ENCODE measurements around the gene PIP5KL1.

The PIP5KL1 gene

DNA sequence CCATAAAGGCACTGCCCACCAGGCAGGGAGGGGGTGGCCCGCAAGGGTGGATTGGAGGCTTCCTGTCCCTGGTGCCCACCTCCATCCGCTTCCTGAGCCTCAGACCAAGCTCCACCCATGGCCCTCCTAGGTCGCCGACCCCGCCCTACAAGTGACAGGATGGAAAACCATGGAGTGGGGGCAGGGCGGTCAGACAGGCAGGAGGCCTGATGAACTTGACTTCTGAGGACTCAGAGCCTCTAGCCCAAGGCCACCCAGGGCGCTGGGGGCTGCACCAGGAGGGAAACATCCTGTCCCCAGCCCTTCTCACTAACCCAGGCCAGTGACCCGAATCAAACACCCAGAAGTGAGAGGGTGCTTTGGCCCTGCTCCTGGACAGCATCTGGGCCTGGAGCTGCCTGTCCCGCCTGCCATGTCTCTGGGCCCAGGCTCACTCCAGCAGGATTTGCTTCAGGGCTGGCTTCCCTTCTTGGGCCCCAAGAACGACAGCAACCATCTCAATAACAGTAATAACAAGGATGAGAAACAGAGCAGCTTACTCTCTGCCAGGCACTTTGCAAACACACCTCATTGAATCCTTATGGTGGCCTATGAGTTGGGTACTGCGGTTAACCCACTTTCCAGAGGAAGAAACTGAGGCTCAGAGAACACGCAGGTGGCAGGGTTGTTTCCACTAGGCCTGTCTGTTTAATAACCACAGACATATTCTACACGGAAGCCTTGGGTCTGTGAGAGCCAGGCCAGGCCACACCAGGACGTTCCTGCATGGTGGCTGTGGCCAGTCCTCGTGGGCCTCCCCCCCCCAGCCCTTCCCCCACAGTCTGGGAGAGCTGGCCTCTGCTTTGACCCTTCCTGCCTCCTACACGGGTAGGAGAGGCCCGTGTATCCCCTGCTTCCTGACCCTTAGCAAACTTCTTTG is 26.8 kb downstream of the PIP5KL1 start:
- H3K4me1 ChIP-seq = peaks cover 22% of the 10 kb centered on the region

GRCh38 chr9:127899128-127899943 is 31.2 kb downstream of the PIP5KL1 start, which contains the start of gene ST6GALNAC6:
TSS of gene ST6GALNAC6 (minus strand) at chr9:127899603. CDS start at chr9:127897981, 1,622 bp downstream.
- peak; percentile 66 to 81 for DNase-seq (ENCODE audit: low spot score in 2 of 2)
- in situ Hi-C loops (cut with MboI; ENCODE audit: low sequenced_read_pairs) = no loop called here
- H3K9me3 ChIP-seq = no peaks in the 10 kb centered on the region
- H3K36me3 ChIP-seq (replicated peaks) = peaks cover 27% of the 10 kb centered on the region
- H3K4me3 ChIP-seq = peak within 1 kb of the TSS; percentile 76
- H3K4me1 ChIP-seq = peaks cover 36% of the 10 kb centered on the region
- no peaks in the 10 kb centered on the region for H3K27me3 ChIP-seq (ENCODE audit: low read depth)

More for the DNA sequence above, 26.8 kb downstream of the PIP5KL1 start:
- Histone ChIP-seq H3K36me3 (replicated peaks) (0 out of 2 replicates have a peak, but pooled peaks cover 2% of the 10 kb centered on the region), H3K27me3 (ENCODE audit: low read depth) (no peaks in the 10 kb centered on the region), H3K9me3 (no peaks in the 10 kb centered on the region), H3K4me3 (no peak overlapping the region)
- in situ Hi-C loops (cut with MboI; ENCODE audit: low sequenced_read_pairs) = loop anchor here (25.0 kb wide), 1 partner anchor 967 kb away; no protein-coding TSS in a partner anchor
- DNase-seq (ENCODE audit: low spot score in 2 of 2) = peak in 1 of 2 experiments; percentile 74

DNA sequence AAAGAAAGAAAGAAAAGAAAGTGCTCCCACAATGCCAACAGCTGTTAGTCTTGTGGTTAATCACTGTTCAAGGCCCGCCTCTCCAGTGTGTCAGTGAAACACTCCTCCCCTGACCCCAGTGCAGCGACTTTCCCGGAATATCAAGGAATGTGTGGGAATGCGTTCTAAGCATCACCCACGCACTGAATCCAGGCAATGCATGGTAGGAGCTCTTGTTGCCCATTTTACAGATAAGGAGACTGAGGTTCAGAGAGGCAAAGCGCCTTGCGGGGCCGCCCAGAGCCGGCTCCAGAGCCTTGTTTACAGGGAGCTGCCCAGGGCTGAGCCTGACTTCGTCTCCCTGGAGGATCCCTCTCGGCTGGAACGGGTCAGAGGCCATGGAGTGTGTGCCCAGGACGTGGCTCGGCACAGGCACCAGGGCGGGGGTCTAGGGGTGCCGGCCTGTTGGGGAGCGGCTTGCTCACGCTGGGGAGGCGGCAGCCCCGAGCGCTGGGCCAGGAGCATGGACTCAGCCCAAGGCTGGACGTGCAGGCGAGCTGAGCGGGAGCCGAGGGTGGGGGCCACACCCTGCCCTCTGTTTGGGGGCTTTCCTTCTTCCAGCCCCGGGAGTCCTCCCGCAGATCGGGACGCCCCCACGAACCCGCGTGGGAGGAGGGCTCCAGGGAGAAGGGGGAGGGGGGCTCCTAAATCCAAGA is 32.0 kb downstream of the PIP5KL1 start:
- H3K4me1 ChIP-seq = peaks cover 34% of the 10 kb centered on the region
- DNase-seq (ENCODE audit: low spot score in 2 of 2) = peak in 1 of 2 experiments; percentile 58

DNA sequence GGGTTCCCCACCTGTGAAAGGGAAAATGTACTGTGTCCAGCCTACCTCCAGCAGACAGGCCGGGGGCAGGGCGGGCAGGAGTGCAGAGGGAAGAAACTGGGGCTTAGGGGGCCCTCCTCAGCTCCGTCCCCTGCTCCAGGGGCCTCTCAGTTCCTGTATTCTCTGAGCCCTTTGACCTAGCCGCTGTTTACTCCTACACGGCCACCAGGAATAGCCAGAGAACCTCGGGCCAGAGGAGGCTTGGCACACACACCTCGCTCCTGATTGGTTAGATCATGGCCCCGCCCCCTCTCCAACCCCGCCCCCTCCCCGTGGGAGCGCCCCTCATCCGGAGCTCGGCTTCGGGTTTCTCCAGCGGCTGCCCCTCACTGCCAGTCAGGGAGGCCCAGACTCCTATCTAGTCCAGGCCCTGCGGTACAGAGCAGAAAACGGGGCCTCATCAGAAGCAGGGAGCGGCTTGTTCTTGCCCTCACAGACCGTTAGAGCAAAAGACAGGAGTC is 33.3 kb downstream of the PIP5KL1 start:
- H3K9me3 ChIP-seq = peaks cover 3% of the 10 kb centered on the region
- H3K4me1 ChIP-seq = peaks cover 29% of the 10 kb centered on the region
- peak; percentile 64 to 89 for DNase-seq (ENCODE audit: low spot score in 2 of 2)
- peaks cover 43% of the 10 kb centered on the region for H3K36me3 ChIP-seq (replicated peaks)
- in situ Hi-C loops (cut with MboI; ENCODE audit: low sequenced_read_pairs) = no loop called here
- no peaks in the 10 kb centered on the region for H3K27me3 ChIP-seq (ENCODE audit: low read depth)
- peak overlapping the region; percentile 76 for H3K4me3 ChIP-seq

More for the DNA sequence above, 32.0 kb downstream of the PIP5KL1 start:
- Histone ChIP-seq H3K9me3 (peaks cover under 1% of the 10 kb centered on the region), H3K27me3 (ENCODE audit: low read depth) (no peaks in the 10 kb centered on the region), H3K36me3 (replicated peaks) (peaks cover 35% of the 10 kb centered on the region), H3K4me3 (peak overlapping the region; percentile 76)
- in situ Hi-C loops (cut with MboI; ENCODE audit: low sequenced_read_pairs) = no loop called here

DNA sequence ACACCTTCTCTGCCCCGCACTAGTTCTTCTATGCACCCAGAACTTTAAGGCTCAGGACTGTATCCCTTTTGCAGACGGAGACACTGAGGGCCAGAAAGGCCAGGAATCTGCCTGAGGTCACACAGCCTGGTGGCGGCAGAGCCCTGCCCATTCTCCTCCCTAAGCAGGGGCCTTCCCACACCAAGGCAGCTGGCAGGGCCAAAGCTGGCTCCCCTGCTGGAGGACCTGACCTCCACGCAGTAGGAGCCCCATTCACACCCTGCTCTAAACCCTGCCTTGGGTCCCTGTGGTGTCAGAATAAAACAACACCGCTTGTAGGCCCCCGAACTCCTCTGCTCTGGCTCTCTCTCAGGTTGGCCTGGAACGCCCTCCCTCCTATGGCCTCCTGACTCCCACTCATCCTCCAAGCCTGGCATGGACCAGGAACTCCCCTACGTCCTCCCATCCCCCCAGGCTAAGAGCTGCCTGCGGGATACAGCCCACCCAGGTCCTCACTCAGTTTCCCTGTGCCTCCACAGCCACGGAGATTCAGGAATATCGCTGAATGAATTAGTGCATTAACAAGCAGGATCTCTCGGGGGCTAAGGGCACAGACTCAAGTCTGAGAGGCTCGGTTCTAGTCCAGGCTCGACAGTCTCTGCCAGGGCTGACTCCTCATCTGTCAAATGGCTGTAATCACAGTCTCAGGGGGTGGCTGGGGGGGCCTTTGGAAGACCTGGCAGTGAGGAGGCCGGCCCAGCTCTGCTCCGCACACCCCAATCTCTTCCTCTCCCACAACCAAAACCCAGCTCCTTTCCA is 34.0 kb downstream of the PIP5KL1 start:
- in situ Hi-C loops (cut with MboI; ENCODE audit: low sequenced_read_pairs) = no loop called here
- peaks cover 43% of the 10 kb centered on the region for H3K36me3 ChIP-seq (replicated peaks)
- H3K27me3 ChIP-seq (ENCODE audit: low read depth) = no peaks in the 10 kb centered on the region
- no peak overlapping the region for H3K4me3 ChIP-seq
- no peak for DNase-seq (ENCODE audit: low spot score in 2 of 2)
- peaks cover 3% of the 10 kb centered on the region for H3K9me3 ChIP-seq
- peaks cover 26% of the 10 kb centered on the region for H3K4me1 ChIP-seq

DNA sequence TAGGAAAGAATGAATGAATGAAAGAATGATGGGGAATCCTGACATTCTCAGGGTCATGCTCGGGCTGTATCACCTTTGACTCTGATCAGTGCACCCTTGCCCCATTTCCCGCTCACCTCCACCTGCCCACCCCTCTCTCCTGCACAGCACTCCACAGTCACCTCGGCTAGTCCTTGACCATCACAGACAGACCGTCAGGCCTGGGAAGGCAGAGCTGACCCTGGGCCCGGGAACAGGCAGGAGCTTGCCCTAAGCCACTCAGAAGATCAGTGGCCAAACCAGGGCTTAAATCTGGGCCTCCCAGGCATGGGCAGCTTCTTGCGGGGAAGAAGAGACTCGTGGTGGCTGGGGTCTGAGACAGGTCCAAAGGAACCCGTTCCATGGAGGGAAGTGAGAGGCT is 34.8 kb downstream of the PIP5KL1 start:
- in situ Hi-C loops (cut with MboI; ENCODE audit: low sequenced_read_pairs) = no loop called here
- DNase-seq (ENCODE audit: low spot score in 2 of 2) = no peak
- H3K36me3 ChIP-seq (replicated peaks) = peaks cover 48% of the 10 kb centered on the region

DNA sequence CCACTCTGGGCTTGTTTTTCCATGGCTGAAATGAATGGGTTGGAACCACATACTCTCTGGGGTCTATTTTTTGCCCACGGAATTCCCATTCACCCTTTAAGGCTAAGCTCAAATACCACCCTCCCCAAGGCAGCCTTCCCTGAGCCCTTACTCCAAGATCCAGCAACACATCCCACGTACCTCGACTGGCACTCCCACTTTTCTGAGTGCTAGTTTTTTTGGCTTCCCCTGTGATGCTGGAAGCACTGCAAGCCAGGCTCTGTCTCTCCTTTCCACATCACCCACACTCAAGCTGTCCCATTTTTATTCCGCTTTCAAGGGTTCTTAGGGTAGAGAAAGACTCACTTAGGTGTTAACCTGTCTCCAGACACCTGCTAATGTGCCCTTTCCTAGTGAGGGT is 37.2 kb downstream of the PIP5KL1 start:
- no peaks in the 10 kb centered on the region for H3K27me3 ChIP-seq (ENCODE audit: low read depth)
- no peak for DNase-seq (ENCODE audit: low spot score in 2 of 2)
- peaks cover 3% of the 10 kb centered on the region for H3K9me3 ChIP-seq
- H3K4me1 ChIP-seq = peaks cover 13% of the 10 kb centered on the region
- in situ Hi-C loops (cut with MboI; ENCODE audit: low sequenced_read_pairs) = no loop called here
- peaks cover 66% of the 10 kb centered on the region for H3K36me3 ChIP-seq (replicated peaks)
- no peak overlapping the region for H3K4me3 ChIP-seq

More for the DNA sequence above, 34.8 kb downstream of the PIP5KL1 start:
- peaks cover 3% of the 10 kb centered on the region for H3K9me3 ChIP-seq
- no peaks in the 10 kb centered on the region for H3K27me3 ChIP-seq (ENCODE audit: low read depth)
- no peak overlapping the region for H3K4me3 ChIP-seq
- peaks cover 19% of the 10 kb centered on the region for H3K4me1 ChIP-seq

DNA sequence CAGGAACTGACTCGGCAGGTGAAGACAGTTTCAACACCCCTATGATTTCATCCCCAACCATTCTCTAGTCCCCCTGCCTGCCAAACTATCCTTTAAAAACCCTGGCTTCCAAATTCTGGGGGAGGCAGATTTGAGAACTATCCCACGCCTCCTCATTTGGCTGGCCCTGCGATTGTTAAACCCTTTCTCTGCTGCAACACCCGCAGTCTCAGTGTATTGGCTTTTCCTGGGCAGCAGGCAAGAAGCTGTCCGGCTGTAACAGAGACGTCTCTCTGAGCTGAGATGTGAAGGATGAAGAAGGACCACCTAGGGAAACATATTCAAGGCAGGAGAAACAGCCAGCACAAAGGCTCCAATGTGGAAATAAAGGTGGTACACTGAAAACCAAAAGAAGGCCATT is 37.7 kb downstream of the PIP5KL1 start:
- no peaks in the 10 kb centered on the region for H3K27me3 ChIP-seq (ENCODE audit: low read depth)
- in situ Hi-C loops (cut with MboI; ENCODE audit: low sequenced_read_pairs) = no loop called here
- DNase-seq (ENCODE audit: low spot score in 2 of 2) = no peak
- H3K36me3 ChIP-seq (replicated peaks) = peaks cover 70% of the 10 kb centered on the region
- peaks cover 7% of the 10 kb centered on the region for H3K4me1 ChIP-seq
- peaks cover 3% of the 10 kb centered on the region for H3K9me3 ChIP-seq
- no peak overlapping the region for H3K4me3 ChIP-seq

- peaks cover 3% of the 10 kb centered on the region for H3K9me3 ChIP-seq
- H3K4me1 ChIP-seq = no peaks in the 10 kb centered on the region
- no peaks in the 10 kb centered on the region for H3K27me3 ChIP-seq (ENCODE audit: low read depth)
- in situ Hi-C loops (cut with MboI; ENCODE audit: low sequenced_read_pairs) = no loop called here
- DNase-seq (ENCODE audit: low spot score in 2 of 2) = no peak
- H3K4me3 ChIP-seq = no peak overlapping the region
- peaks cover 67% of the 10 kb centered on the region for H3K36me3 ChIP-seq (replicated peaks)
Observed at GRCh38 chr9:127890053-127890452, 40.5 kb downstream of the PIP5KL1 start.

DNA sequence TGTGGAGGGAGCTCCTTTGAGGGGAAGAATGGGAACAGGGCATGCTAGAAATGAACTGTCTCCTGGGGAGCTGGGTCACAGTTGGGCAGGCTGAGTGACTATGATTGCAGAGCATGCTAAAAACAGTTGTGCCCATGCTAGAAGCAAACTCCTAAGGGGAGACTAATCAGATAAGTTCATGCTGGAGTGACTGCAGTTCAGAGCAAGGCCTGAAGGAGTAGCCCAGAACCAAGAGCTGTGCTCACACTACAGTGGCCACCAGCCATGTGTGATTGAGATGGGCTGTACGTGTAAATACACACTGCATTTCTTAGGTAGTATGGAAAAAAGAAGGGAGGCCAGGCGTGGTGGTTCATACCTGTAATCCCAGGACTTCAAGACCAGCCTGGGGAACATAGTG is 42.8 kb downstream of the PIP5KL1 start:
- Histone ChIP-seq H3K4me3 (no peak overlapping the region), H3K36me3 (replicated peaks) (peaks cover 45% of the 10 kb centered on the region), H3K27me3 (ENCODE audit: low read depth) (no peaks in the 10 kb centered on the region), H3K4me1 (no peaks in the 10 kb centered on the region), H3K9me3 (no peaks in the 10 kb centered on the region)
- in situ Hi-C loops (cut with MboI; ENCODE audit: low sequenced_read_pairs) = no loop called here
- DNase-seq (ENCODE audit: low spot score in 2 of 2) = no peak

DNA sequence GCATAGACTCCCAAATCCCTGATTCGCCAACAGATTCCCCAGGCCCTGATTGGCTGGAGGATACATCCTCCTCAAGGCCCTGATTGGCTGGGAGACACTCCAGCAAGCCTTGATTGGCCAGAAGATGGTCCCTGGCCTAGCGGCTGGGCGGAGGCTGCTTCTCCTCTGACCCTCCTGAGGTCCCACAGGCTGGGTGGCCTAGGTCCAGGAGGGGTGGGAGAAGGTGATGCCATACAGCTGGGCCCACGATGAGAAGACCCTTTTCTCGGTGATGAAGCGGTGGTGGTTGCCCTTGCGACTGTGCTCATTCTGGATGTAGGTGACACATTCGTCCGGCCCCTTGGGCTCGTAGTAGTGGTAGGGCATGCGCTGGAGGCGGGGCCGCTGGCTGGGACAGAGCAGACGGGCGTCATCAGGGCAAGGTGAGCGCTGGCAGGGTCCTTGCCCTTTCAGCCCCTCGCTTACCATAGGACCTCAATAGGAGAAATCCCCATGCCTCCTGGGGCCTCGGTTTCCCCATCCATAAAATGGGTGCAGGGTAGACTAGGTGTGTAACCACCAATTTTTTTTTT is 44.1 kb downstream of the PIP5KL1 start:
- peak in 1 of 2 experiments; percentile 38 for DNase-seq (ENCODE audit: low spot score in 2 of 2)
- Histone ChIP-seq H3K36me3 (replicated peaks) (peaks cover 44% of the 10 kb centered on the region), H3K4me1 (no peaks in the 10 kb centered on the region), H3K4me3 (no peak overlapping the region), H3K9me3 (no peaks in the 10 kb centered on the region), H3K27me3 (ENCODE audit: low read depth) (no peaks in the 10 kb centered on the region)
- in situ Hi-C loops (cut with MboI; ENCODE audit: low sequenced_read_pairs) = no loop called here

DNA sequence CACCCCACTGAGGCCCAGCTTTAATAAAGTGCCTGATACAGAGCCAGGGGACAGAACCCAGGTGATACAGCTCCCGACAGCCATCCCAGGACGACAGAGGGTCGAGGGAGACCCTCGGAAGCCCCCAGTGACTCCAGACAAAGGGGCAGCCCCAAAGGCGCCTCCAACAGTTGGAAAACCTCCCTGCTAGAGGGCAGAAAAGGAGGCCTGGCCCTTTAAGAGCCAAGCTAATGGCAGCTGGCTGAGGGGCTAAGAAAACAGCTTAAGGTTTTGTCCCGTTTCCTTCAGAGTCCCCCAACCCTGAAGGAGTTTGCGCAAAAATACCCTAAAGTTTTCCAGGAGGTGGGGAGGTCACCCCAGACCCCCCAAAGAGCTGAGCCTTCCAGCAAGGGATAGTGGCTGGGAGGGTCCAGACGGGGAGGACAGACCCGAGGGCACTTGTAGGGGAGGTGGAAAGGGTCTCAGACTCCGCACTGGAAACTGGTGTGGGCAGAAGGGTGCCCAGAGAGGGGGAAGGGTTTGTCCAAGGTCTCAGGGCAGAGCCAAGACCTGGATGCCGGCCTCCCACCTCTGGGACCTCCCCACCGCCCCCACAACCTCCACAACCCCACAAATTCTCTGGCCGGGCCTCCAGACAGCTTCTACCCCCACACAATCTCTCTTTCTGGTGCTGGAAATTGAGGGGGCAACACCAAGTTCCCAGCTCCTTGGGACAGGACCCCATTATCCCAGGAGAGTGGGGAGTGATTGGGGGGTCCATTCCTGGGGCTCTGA is 44.9 kb downstream of the PIP5KL1 start:
- H3K4me1 ChIP-seq = no peaks in the 10 kb centered on the region
- peaks cover 38% of the 10 kb centered on the region for H3K36me3 ChIP-seq (replicated peaks)
- no peak overlapping the region for H3K4me3 ChIP-seq
- H3K9me3 ChIP-seq = no peaks in the 10 kb centered on the region
- no peaks in the 10 kb centered on the region for H3K27me3 ChIP-seq (ENCODE audit: low read depth)
- no peak for DNase-seq (ENCODE audit: low spot score in 2 of 2)
- in situ Hi-C loops (cut with MboI; ENCODE audit: low sequenced_read_pairs) = no loop called here
